Large intestine (tissue), 3 donors: Measurements from ENCODE around the gene RBPJ. TPM values are rescaled to one million over a fixed set of nuclear protein-coding genes. Genes with fewer than 3 reads are reported as not detected.
A peak's percentile ranks its signal among the peaks of the same experiment; 100 is the strongest.
"Not testable (repeated sequence)": the region's sequence is repeated elsewhere in the genome, so short reads cannot be mapped to it uniquely, and the experiment has no call there.

Source experiments
- DNase-seq, 2 donors: peaks; one replicate each; pipeline versions ENCODE4 v3.0.0 to v3.0.0-alpha.2; 2013
- H3K27ac ChIP-seq: one replicate; pipeline ENCODE4 v1.5.1; 2013; ENCODE audit warnings: low read length
- H3K27me3 ChIP-seq: 2 replicates; pipeline ENCODE4 v1.6.1; 2013; ENCODE audit warnings: low read length; ENCODE audit not compliant: control insufficient read depth, insufficient read depth
- H3K36me3 ChIP-seq: 2 replicates; pipeline ENCODE4 v1.6.1; 2013; ENCODE audit warnings: low read length; ENCODE audit not compliant: control insufficient read depth, insufficient read depth
- H3K4me1 ChIP-seq: one replicate; pipeline ENCODE4 v1.6.1; 2013; ENCODE audit warnings: low read length; ENCODE audit not compliant: control insufficient read depth, insufficient read depth
- H3K4me3 ChIP-seq: one replicate; pipeline ENCODE4 v1.5.1; 2013; ENCODE audit warnings: low read length
- H3K9me3 ChIP-seq: one replicate; pipeline ENCODE4 v1.6.1; 2013; ENCODE audit warnings: mild to moderate bottlenecking, low read depth, low read length, moderate library complexity; ENCODE audit not compliant: control insufficient read depth
- WGBS: methylation state at CpG from one replicate; pipeline ENCODE4 v1.1.5; 2013; ENCODE audit warnings: low lambda C conversion rate; ENCODE audit not compliant: insufficient coverage; 5-methylcytosine and 5-hydroxymethylcytosine counted together
- polyA plus RNA-seq: library from polyadenylated mRNA; unstranded; fragments of 120-200 nt; gene quantifications from one replicate; pipeline ENCODE4 v1.2.1, GENCODE V29; 2013

Gene RBPJ
- polyA plus RNA-seq, 1 donor = 64.3 TPM

DNA sequence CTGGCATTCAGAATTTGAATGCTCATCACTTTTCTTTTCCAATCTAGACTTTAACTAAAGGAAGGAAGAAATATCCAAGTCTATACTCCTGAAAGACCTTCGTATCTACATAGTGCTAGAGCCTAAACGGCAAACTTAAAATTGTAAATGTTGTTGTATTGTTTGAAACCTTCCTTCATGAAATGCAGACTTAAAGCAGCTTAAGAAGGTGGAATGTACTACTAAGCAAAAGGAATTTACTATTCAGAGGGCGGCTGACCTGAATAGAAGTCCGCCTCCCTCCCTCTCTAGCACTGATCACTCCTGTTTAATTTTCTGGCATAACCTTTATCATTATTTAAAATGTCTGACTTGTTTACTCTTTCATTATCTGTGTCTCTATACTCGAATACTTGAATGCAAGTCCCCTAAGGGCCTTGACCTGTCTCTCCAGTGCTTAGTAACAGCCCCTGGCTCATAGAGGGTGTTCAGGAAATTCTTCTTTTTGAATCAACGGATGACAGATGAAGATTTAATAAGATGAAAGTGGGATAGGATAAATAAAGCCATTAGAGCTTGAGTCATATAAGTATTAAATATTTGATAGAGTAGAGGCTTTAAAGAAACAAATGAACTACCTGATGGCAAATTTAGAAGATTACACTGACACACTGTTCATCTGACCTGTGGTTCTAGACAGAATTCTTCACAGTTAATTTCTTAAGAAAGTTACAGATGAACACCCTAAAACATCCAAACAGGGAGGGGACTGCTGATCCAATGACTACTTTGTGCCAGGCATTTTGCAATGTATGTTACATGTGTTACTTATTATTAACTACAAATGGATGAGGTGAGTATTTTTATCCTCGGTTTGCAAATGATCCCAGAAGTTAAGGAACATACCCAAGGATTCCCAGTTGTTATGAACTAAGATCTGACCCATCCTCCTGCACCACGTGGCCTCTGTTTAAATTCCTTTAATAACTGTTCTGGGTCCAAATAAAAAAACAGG is 20.2 kb upstream of the RBPJ start:
- Histone ChIP-seq H3K36me3 (no peaks in the 10 kb centered on the region), H3K4me1 (no peaks in the 10 kb centered on the region), H3K4me3 (no peak overlapping the region), H3K27ac (no peak overlapping the region), H3K27me3 (no peaks in the 10 kb centered on the region), H3K9me3 (no peaks in the 10 kb centered on the region)
- 89% methylated on average over 3 of the region's 8 CpGs for WGBS
- DNase-seq = no peak

DNA sequence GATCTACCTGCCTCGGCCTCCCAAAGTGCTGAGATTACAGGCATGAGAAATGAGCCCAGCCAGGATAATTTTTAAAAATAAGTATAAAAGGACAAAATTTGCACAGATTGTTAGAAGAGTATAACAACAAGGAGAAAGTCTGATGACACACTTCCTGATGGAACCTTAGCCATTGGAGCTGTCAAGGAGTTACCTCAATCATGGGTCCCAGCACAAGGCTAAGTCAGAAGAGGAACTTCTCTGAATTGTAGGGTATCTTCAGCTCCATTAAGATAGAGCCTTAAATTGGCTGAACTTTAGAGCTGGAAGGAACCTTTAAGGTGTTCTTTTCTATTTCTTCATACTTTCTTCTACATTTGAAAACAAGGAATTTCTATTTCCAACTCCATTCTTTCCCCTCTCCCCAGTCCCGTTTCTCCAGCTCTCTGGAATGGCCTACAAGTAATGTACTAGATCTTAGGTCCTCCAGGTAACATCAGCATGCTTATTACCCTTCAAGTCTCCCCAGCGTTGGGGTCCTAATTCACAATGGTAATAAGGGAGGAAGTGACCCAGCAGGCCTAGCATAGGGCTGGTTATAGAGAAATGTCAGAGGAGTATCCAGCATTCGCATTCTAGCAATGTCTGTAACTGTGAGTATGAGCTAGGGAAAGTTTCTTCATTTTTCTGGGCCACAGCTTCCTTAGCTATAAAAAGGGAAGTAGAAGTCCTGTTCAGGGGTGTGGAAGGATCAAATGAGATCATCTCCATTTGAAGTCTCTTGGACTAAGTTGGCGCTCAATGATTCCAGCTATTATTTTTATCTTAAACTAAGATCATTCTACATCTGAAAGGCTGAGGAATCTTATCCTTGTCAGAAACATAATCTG is 18.5 kb upstream of the RBPJ start:
- no peaks in the 10 kb centered on the region for H3K4me1 ChIP-seq
- H3K36me3 ChIP-seq = no peaks in the 10 kb centered on the region
- H3K9me3 ChIP-seq = no peaks in the 10 kb centered on the region
- 100% methylated on average over 1 of the region's 5 CpGs for WGBS
- H3K27me3 ChIP-seq = no peaks in the 10 kb centered on the region
- H3K4me3 ChIP-seq = no peak overlapping the region
- no peak for DNase-seq
- H3K27ac ChIP-seq = no peak overlapping the region

DNA sequence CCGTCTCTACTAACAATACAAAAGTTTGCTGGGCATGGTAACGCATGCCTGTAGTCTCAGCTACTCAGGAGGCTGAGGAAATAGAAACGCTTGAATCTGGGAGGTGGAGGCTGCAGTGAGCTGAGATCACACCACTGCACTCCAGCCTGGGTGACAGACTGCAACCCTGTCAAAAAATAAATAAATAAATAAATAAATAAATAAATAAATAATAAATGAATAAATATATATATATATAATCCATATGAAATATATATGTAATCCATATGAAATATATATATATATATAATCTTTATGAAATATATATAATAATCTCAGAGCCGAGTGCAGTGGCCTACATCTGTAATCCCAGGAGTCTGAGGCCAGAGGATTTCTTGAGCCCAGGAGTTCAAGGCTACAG is 17.8 kb upstream of the RBPJ start:
- Histone ChIP-seq H3K4me3 (no peak overlapping the region), H3K27ac (no peak overlapping the region), H3K4me1 (no peaks in the 10 kb centered on the region), H3K9me3 (no peaks in the 10 kb centered on the region), H3K27me3 (no peaks in the 10 kb centered on the region), H3K36me3 (no peaks in the 10 kb centered on the region)
- no CpG with 5 or more reads among the region's 4 CpGs for WGBS
- no peak for DNase-seq

DNA sequence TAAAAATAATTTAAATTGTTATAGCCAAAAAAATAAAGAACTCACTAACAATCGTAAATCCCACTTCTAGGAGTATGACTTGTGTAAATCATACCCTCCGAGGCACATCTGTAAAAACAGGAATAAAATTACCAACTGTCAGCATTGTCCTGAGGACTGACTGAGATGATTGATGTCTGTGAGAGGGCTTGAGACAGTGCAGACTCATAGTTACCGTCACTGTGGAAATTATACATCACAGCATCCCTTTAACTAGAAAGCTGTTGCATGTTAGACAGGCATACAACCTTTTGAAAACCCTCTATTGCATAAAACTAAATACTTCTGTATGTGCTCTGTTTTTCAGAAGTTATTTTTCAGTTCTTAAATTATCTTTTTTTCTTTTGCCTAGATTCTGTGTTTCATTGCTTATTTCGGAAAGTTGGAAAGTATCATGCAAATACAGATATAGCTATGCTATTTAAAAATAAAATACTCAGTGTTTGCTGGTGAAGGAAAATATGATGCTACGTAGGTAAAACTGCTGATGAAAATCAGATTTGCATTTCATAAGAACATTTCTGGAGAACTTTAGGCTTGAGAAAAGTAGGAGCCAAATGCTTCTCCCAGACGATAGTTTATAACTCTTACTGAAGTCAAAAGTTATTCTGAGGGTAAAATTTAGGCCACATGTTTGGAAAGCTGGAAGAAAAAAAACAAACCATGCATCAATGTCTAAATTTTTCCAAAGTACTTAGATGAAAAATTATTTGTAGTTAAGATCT is 13.6 kb upstream of the RBPJ start:
- no peak overlapping the region for H3K4me3 ChIP-seq
- no peaks in the 10 kb centered on the region for H3K9me3 ChIP-seq
- no peaks in the 10 kb centered on the region for H3K36me3 ChIP-seq
- H3K27me3 ChIP-seq = no peaks in the 10 kb centered on the region
- DNase-seq = no peak
- 87% methylated on average over 4 of the region's 6 CpGs for WGBS
- H3K27ac ChIP-seq = no peak overlapping the region
- H3K4me1 ChIP-seq = no peaks in the 10 kb centered on the region

DNA sequence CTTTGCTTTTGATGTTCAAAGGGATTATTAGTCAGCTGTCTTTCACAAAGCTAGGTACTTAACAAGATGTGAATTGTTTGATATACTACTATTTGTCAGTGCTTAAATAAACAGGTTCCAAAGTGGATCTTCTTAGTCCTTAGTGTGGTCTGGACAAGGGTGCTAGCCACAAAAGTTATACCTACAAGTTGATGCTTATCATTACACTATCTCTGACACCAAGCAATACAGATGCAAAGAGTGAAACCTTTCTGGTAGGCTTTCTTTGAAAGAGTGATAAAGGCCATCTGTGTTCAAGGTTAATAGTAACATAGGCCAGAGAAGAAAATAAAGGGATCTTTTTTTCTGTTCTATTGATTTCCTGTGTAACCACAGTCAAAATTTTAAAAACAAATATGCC is 12.2 kb upstream of the RBPJ start:
- no peaks in the 10 kb centered on the region for H3K36me3 ChIP-seq
- no peak overlapping the region for H3K27ac ChIP-seq
- no peaks in the 10 kb centered on the region for H3K4me1 ChIP-seq
- no peaks in the 10 kb centered on the region for H3K27me3 ChIP-seq
- H3K9me3 ChIP-seq = no peaks in the 10 kb centered on the region
- no peak for DNase-seq
- no peak overlapping the region for H3K4me3 ChIP-seq

DNA sequence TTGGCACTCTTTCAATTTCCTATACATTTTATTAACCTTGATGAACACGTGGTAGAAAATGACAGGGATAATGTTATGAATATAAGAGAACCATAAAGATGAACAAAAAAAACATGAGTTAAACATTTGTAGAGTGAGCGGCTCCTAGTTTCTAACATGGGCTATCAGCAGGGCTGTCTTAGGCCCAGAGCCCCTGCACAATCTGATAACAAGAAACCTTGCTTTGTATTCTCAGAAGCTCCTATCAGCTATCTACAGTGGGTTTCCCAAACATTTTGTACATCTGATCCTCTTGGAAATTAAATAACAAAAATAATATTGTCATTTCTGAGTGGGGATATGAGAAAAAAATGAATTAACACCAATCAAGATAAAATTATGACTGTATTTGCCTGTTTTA is 10.6 kb upstream of the RBPJ start:
- no peaks in the 10 kb centered on the region for H3K27me3 ChIP-seq
- H3K36me3 ChIP-seq = no peaks in the 10 kb centered on the region
- H3K4me1 ChIP-seq = no peaks in the 10 kb centered on the region
- H3K9me3 ChIP-seq = no peaks in the 10 kb centered on the region
- no peak for DNase-seq
- no CpG with 5 or more reads among the region's 2 CpGs for WGBS
- no peak overlapping the region for H3K4me3 ChIP-seq
- H3K27ac ChIP-seq = no peak overlapping the region

DNA sequence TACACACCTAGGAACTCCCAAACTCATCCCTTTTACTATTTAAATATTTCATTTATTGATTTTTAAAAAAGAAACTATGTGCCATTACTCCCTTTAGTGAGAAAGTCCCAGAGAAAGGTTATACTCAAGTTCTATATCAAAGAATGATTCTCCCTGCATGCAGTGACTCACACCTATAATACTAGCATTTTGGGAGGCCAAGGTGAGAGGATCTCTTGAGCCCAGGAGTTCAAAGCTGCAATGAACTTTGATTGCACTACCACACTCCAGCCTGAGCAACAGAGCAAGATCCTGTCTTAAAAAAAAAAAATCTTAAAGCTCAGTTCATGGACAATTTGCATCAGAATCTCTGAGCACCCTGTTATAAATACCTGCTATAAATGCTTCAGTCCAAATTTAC is 9.2 kb upstream of the RBPJ start:
- Histone ChIP-seq H3K4me3 (no peak overlapping the region), H3K27ac (no peak overlapping the region), H3K27me3 (no peaks in the 10 kb centered on the region), H3K4me1 (no peaks in the 10 kb centered on the region), H3K9me3 (no peaks in the 10 kb centered on the region), H3K36me3 (no peaks in the 10 kb centered on the region)
- DNase-seq = no peak

DNA sequence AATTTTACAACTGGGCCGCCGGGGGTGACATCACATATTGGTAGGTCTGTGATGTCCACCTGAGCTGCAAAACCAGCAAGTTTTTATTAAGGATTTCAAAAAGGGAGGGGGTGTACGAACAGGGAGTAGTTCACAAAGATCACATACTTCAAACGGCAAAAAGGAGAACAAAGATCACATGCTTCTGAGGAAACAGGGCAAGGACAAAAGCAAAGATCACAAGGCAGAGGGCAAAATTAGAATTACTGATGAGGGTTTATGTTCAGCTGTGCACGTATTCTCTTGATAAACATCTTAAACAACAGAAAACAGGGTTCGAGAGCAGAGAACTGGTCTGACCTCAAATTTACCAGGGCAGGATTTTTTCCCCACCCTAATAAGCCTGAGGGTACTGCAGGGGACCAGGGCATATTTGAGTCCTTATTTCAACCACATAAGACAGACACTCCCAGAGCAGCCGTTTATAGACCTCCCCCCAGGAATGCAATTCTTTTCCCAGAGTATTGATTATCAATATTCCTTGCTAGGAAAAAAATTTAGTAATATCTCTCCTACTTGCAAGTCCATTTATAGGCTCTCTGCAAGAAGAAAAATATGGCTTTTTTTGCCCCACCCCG is 5.4 kb upstream of the RBPJ start:
- not testable (repeated sequence) for DNase-seq, H3K36me3 ChIP-seq, H3K27ac ChIP-seq, H3K9me3 ChIP-seq, H3K4me1 ChIP-seq, H3K4me3 ChIP-seq, H3K27me3 ChIP-seq
- WGBS = 92% methylated on average over 4 of the region's 8 CpGs

DNA sequence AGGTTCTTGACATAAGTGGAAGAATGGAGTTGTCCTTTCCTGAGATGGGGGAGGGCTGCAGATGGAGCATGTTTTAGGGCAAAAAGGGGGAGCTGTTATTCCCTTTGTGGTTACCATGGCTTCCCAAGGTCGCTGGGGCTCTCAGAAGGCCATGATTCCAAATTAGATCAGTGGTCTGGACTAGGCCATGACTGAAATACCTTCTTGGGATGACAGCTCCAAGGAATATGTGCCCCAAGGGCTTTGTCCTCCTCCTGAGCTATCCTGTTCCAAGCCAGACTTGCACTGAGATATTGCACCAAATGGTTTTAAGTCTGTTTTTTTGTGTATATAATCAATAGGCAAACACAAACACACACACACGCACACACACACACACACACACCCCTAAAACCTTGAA is 3.0 kb upstream of the RBPJ start:
- no CpG with 5 or more reads among the region's 2 CpGs for WGBS
- Histone ChIP-seq H3K27ac (no peak overlapping the region), H3K27me3 (no peaks in the 10 kb centered on the region), H3K4me3 (no peak overlapping the region), H3K4me1 (no peaks in the 10 kb centered on the region), H3K36me3 (no peaks in the 10 kb centered on the region), H3K9me3 (peaks cover 4% of the 10 kb centered on the region)
- DNase-seq = no peak

DNA sequence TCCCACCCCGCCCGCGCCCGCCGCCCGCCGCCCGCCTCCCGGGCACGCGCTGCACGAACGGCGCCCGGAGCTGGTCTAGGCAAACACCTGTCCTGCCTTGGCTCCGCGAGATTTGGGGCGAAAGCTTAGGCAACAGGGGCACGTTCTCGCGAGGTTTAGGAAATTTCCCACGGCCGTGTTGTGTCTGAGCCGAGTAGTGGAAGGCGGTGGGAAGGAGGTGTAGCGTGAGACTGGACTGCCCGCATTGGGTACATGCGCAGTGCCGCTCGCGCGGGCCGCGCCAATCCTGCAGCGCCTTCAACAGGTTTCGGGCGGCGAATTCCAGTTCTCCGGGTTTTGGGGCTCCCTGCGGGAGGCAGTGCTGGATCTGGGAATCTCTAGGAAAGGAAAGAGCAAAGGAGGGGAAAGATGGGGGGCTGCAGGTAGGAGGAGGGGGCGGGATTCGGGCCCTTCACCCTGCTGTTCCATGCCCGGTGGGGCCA is 1.3 kb upstream of the RBPJ start:
- H3K36me3 ChIP-seq = no peaks in the 10 kb centered on the region

More for the DNA sequence above, 1.3 kb upstream of the RBPJ start:
- peak; percentile 99 to 100 for DNase-seq
- Histone ChIP-seq H3K4me1 (no peaks in the 10 kb centered on the region), H3K27me3 (no peaks in the 10 kb centered on the region), H3K27ac (peak overlapping the region; percentile 99), H3K9me3 (peaks cover 4% of the 10 kb centered on the region), H3K4me3 (peak overlapping the region; percentile 83)
- WGBS = no CpG with 5 or more reads among the region's 43 CpGs
